KOPT-K1 (cell line): Measurements from ENCODE around the gene MAP3K5.

Experiments
- H3K27ac ChIP-seq: fragments of 200-600 bp; sonication (generic); 2 replicates; pipeline ENCODE4 v1.5.1; 2016; ENCODE audit warnings: antibody characterized with exemption, mild to moderate bottlenecking, low read depth, low read length; ENCODE audit not compliant: poor library complexity, severe bottlenecking
- H3K36me3 ChIP-seq: fragments of 200-600 bp; sonication (generic); 2 replicates; pipeline ENCODE4 v1.5.1; 2017; ENCODE audit warnings: antibody characterized with exemption, mild to moderate bottlenecking, low read length, moderate library complexity; ENCODE audit not compliant: insufficient read depth
- H3K9me3 ChIP-seq: fragments of 200-600 bp; sonication (generic); 2 replicates; pipeline ENCODE4 v1.5.1; 2017; ENCODE audit warnings: antibody characterized with exemption, low read length, mild to moderate bottlenecking; ENCODE audit not compliant: insufficient read depth, poor library complexity, severe bottlenecking

Gene MAP3K5

DNA sequence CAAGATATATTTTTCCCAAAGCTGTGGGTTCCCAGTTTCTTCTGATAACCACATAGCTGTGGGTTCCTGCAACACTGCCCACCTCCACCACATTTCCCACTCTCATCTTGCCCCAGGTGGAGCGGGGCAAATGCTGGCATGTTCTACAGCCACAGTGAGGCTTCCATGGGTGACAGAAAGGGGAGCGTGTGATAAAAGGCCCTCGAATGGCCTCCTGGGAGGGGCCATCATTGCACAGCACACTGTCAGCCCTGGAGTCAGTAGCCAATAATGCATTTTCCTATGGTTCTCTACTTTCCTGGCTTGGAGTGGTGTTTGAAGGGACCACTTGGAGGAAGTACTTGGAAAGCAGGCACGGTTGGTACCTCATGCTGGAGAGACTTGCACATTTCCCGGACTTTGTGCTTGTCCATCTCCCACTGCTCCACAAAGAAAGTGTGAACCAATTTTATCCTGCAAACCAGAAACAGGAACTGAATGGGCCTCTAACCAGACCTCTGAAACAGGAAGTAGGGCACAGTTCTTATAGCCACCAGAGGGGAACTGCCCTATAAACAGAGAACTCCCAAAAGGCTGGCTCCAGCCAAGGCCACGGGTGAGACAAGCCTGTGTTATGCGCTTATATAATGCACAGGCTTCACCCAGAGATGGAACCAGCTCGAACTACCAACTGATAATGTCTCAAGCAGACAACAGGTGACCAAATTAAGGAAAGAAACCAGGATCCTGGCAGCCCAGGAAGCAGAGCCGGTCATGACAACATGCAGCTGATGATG is 8.6 kb downstream of the MAP3K5 start:
- Histone ChIP-seq H3K27ac (no peak overlapping the region), H3K9me3 (no peaks in the 10 kb centered on the region), H3K36me3 (no peaks in the 10 kb centered on the region)

GRCh38 chr6:136783021-136783420 is 9.3 kb downstream of the MAP3K5 start:
- H3K36me3 ChIP-seq: no peaks in the 10 kb centered on the region
- H3K9me3 ChIP-seq: no peaks in the 10 kb centered on the region
- no peak overlapping the region for H3K27ac ChIP-seq

DNA sequence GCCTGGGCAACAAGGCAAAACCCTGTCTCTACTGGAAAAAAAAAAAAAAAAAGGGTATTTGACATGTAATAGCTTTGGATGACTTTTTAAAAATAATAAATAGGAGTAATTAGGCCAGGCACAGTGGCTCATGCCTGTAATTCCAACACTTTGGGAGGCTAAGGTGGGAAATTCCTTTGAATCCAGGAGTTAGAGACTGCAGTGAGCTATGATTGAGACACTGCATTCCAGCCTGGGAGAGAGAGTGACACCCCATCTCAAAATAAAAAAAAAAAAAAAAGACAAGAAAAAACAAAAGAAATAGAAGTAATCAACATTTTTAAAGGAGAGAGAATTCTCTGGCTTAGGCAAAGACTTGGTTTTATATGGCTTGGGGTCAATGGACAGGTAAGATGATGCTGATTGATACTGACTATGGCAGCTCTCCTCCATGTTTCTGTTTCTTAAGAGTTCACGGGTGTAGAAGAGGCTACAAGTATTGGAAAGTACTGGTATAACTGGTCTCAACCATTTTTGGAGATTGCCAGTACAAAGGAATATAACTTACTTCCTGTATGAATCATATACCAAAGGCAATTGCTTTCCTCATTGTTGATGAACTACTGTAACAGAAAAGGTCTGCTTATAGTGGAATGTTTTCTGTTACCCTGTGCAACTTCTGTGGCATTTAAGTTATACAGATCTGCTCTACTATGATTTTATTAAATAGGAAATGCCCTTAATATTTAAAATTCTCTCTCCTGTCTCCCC is 10.1 kb downstream of the MAP3K5 start:
- Histone ChIP-seq H3K9me3 (no peaks in the 10 kb centered on the region), H3K27ac (no peak overlapping the region), H3K36me3 (no peaks in the 10 kb centered on the region)

DNA sequence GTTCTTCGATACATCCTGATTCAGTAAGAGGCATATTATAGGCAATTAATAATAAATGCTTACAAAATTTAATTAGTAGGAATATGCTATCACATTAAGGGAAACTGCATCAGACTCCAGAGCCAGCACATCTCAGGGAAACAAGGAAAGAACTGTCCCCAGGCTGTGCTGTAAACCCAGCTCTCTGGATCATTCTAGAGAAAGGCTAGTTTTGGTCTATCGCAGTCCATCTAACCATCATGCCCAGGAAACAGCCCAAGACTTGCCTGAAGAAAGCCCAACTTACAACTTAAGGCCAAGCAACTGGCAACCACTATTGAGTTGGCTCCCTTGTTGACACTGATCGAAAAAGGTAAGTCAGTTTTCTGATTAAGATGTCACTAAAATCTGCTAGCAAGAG is 11.3 kb downstream of the MAP3K5 start:
- Histone ChIP-seq H3K9me3 (no peaks in the 10 kb centered on the region), H3K36me3 (no peaks in the 10 kb centered on the region), H3K27ac (no peak overlapping the region)

DNA sequence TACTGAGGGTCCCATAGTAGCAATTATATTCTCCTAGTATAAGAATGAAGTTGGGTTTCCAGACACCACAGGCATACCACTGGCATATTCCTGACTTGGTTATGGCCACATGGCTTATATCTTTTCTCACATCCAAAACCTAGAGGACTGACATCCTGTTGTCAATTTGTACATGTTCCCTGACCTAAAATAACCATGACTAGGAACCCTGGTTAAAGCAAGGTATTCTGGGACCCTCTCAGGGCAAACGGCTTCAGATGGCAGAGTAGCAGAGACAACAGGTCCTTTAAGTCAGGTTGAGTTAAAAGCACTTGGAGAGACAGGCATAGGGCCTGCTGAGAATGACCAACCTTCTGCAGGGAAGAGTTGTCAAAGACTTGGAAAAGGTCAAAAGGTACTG is 12.6 kb downstream of the MAP3K5 start:
- H3K36me3 ChIP-seq: no peaks in the 10 kb centered on the region
- H3K27ac ChIP-seq: no peak overlapping the region
- no peaks in the 10 kb centered on the region for H3K9me3 ChIP-seq

DNA sequence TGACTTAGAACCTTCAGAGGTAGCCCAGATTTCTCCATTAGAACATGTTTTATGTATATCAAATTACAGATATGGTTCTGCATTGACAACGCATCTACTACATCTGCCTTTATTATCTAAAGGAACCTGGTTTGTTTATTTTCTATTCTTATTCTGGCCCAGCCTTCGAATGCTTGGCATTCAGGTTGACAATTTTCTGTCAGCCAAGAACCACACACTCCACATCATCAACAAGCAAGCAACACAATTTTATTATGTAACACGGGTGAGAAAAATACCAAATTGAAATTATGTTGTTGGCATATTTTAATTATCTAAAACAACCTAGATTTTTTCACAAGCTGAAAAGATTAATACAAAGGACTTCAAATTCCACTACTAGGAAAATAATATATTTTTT is 14.6 kb downstream of the MAP3K5 start:
- no peak overlapping the region for H3K27ac ChIP-seq
- H3K36me3 ChIP-seq: no peaks in the 10 kb centered on the region
- H3K9me3 ChIP-seq: no peaks in the 10 kb centered on the region

GRCh38 chr6:136775548-136775947 is 16.7 kb downstream of the MAP3K5 start:
- no peaks in the 10 kb centered on the region for H3K36me3 ChIP-seq
- no peak overlapping the region for H3K27ac ChIP-seq
- no peaks in the 10 kb centered on the region for H3K9me3 ChIP-seq

DNA sequence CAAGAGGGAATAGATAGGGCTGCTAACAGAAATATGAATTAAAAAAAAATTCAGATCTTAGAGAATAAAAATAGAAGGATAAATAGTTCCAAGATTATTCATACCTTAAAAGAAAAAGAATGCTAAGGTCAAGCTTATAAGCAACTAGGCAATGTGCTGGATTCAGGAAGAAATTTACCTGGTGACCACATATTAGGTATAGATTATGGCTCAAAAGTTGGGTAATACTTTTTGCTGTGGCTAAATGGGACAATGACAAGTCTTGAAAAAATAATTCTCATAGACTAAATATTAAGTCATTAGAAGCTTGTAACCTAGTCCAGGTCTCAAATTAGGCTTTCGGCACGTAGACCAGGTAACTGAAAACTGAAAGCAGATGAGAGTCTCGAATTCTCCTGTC is 17.2 kb downstream of the MAP3K5 start:
- Histone ChIP-seq H3K36me3 (no peaks in the 10 kb centered on the region), H3K27ac (no peak overlapping the region), H3K9me3 (no peaks in the 10 kb centered on the region)

DNA sequence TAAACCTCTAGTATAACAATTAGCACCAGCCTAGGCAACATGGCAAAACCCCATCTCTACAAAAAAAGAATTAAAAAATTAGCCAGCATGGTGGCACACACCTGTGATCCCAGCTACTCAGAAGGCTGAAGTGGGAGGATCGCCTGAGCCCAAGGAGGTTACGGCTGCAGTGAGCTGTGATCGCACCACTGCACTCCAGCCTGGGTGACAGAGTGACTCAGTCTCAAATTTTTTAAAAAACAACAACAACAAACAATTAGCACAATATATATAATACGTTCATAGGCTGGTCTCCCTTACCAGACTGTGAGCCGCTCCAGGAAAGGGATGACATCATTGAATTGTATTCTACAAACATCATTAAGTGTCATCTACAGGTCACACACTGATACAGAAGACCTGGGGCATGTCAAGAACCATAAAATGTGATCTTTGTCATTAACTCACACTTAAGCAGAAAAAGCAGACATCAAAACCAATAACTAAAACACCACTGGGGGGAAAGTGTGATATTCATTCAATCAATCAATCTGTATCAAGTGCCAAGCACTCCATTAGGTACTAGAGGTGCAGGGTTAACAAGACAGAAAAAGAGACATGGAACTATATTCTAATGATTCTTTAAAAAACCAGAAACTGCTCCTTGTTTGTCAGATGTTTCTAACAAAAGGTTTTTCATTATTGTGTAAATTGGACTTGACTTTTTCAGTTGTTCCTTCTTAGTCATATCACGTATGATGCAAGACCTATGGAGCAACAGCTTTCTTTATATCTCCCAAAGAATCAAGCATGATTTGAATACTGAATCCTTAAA is 17.8 kb downstream of the MAP3K5 start:
- Histone ChIP-seq H3K36me3 (no peaks in the 10 kb centered on the region), H3K9me3 (no peaks in the 10 kb centered on the region), H3K27ac (no peak overlapping the region)

DNA sequence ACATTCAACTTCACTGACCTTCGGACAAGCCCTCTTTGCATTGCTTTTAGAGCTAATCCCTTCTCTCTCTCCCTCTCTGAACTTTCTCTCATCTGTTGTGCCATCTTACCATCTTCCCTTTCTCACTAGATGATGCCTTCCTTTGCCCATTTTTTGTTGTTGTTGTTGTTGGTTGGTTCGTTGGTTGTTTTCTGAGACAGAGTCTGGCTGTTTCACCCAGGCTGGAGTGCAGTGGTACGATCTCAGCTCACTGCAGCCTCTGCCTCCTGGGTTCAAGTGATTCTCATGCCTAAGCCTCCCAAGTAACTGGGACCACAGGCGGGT is 18.8 kb downstream of the MAP3K5 start:
- H3K27ac ChIP-seq: no peak overlapping the region
- no peaks in the 10 kb centered on the region for H3K9me3 ChIP-seq
- H3K36me3 ChIP-seq: no peaks in the 10 kb centered on the region

DNA sequence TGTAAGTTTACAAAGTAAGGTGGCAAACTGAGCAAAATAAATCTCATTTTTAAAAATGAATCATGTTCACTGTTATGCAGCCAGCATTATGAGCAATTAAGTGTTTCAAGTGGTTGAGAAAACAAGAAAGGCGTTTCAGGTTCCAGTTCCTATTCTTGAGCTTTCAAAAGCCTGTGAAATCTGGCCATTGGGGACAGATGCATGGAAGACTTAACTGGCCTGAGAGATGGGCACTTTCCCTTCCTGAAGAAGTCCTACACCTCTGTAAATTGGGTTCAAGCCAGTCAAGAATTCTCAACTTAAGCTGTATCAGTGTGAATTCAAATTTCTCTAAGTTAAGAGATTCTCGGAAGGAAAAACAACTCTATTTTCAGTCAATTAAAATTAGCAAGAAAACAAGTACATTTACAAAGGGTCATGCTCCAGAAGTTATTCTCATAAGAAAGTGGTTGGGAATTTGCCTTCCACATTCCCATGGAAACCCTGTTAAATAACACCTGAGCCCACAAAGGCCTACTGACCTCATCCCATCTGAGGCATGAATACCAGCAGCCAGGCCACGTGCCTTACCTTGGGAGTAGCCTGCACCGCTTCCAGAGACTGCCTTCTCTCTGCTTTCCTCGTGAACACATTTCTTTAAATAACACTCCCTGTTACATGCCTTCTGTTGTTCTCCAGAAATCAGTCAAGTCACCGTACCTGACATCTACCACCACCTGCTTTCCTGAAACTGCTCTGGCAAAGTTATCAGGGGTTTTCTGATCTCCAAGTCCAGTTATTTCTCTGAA is 19.4 kb downstream of the MAP3K5 start:
- Histone ChIP-seq H3K9me3 (no peaks in the 10 kb centered on the region), H3K27ac (no peak overlapping the region), H3K36me3 (no peaks in the 10 kb centered on the region)

- Histone ChIP-seq H3K27ac (no peak overlapping the region), H3K36me3 (no peaks in the 10 kb centered on the region), H3K9me3 (no peaks in the 10 kb centered on the region)
These were observed 21.0 kb downstream of the MAP3K5 start for GRCh38 chr6:136771306-136771705.

- Histone ChIP-seq H3K27ac (no peak overlapping the region), H3K9me3 (no peaks in the 10 kb centered on the region), H3K36me3 (no peaks in the 10 kb centered on the region)
These were observed 22.5 kb downstream of the MAP3K5 start for GRCh38 chr6:136769759-136770158.

DNA sequence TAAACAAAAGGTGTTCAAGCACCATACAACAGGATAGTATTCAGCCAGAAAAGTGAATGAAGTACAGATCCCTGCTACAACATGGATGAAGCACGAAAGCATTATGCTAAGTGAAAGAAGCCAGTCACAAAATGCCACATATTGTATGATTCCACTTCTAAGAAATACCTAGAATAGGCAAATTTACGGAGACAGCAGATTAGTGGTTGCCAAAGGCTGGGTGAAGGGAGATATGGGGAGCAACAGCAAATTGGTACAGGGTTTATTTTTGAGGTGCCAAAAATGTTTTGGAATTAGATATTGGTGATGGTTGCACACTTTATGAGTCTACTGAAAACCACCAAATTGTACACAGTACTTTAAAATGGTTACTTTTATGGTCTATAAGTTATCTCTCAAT is 23.2 kb downstream of the MAP3K5 start:
- H3K36me3 ChIP-seq: no peaks in the 10 kb centered on the region
- H3K27ac ChIP-seq: no peak overlapping the region
- H3K9me3 ChIP-seq: no peaks in the 10 kb centered on the region
